K562 (cell line): ENCODE measurements around the gene UQCRC2. TPM values are rescaled to one million over a fixed set of nuclear protein-coding genes. Genes with fewer than 3 reads are reported as not detected.

ENCODE experiments used
- ARID2 ChIP-seq: fragments of 450-650 bp; IDR thresholded peaks from 2 replicates; pipeline ENCODE4 v1.6.1; 2017; ENCODE audit warnings: antibody characterized with exemption, mild to moderate bottlenecking
- BCLAF1 ChIP-seq, 2 experiments: fragments of 450-650 bp in 1 of 2; IDR thresholded peaks; 2 replicates each; pipeline ENCODE4 v1.6.1; 2011 to 2017; ENCODE audit warnings: low read depth in 2 of 2, antibody characterized with exemption in 1 of 2, borderline replicate concordance in 1 of 2, low read length in 1 of 2, mild to moderate bottlenecking in 1 of 2, mixed read lengths in 1 of 2; ENCODE audit not compliant: control insufficient read depth in 1 of 2
- CREBBP ChIP-seq: IDR thresholded peaks from one replicate; pipeline ENCODE4 v1.6.1; 2012; ENCODE audit warnings: low read depth, mild to moderate bottlenecking, control low read depth, inconsistent platforms, low read length
- DIDO1 ChIP-seq: fragments of 450-650 bp; IDR thresholded peaks from 2 replicates; pipeline ENCODE4 v1.6.1; 2016; ENCODE audit warnings: low read depth, missing biosample characterization, missing genetic modification characterization
- ELF2 ChIP-seq: fragments of 250-450 bp; sonication (Bioruptor Pico); IDR thresholded peaks from 2 replicates; pipeline ENCODE4 v1.5.0; 2021; ENCODE audit warnings: mild to moderate bottlenecking
- FOXP1 ChIP-seq: sonication (generic); formaldehyde crosslinking; IDR thresholded peaks from 2 replicates; pipeline ENCODE4 v1.8.0; 2022; ENCODE audit warnings: mild to moderate bottlenecking, missing genetic modification reagents
- GABPA ChIP-seq: fragments of 200-800 bp; sonication (Bioruptor generic); conservative IDR thresholded peaks from 2 replicates; pipeline ENCODE4 v1.6.1; 2016; ENCODE audit warnings: low read depth, missing genetic modification characterization, missing compliant biosample characterization
- GTF2A2 ChIP-seq: IDR thresholded peaks from 2 replicates; pipeline ENCODE4 v1.6.1; 2016; ENCODE audit warnings: mild to moderate bottlenecking, missing genetic modification characterization, missing compliant biosample characterization
- HDAC3 ChIP-seq: fragments of 450-650 bp; IDR thresholded peaks from 2 replicates; pipeline ENCODE4 v1.6.1; 2018; ENCODE audit warnings: borderline replicate concordance, mild to moderate bottlenecking, moderate library complexity; ENCODE audit not compliant: partially characterized antibody
- MED1 ChIP-seq: sonication (generic); formaldehyde crosslinking; IDR thresholded peaks from 2 replicates; pipeline ENCODE4 v1.8.1; 2023; ENCODE audit warnings: missing genetic modification reagents, borderline replicate concordance
- MYBL2 ChIP-seq, 2 experiments: fragments of 450-650 bp in 1 of 2; sonication (generic) in 1 of 2; formaldehyde crosslinking in 1 of 2; IDR thresholded peaks; 2 replicates each; pipeline versions ENCODE4 v1.6.1 to v1.8.1; 2017 to 2022; ENCODE audit warnings: borderline replicate concordance in 1 of 2, inconsistent platforms in 1 of 2, low read depth in 1 of 2, mild to moderate bottlenecking in 1 of 2, missing genetic modification reagents in 1 of 2, moderate library complexity in 1 of 2
- PHF21A ChIP-seq: fragments of 450-650 bp; IDR thresholded peaks from 2 replicates; pipeline ENCODE4 v1.6.1; 2017; ENCODE audit warnings: low read depth, borderline replicate concordance
- PURB ChIP-seq: sonication (generic); formaldehyde crosslinking; IDR thresholded peaks from 2 replicates; pipeline ENCODE4 v1.9.0; 2021; ENCODE audit warnings: low read depth, mild to moderate bottlenecking, missing genetic modification reagents
- SMARCB1 ChIP-seq: IDR thresholded peaks from 2 replicates; pipeline ENCODE4 v1.6.1; 2011; ENCODE audit warnings: improper control_type of control experiment, low read depth; ENCODE audit not compliant: insufficient read length
- SNIP1 ChIP-seq: fragments of 450-650 bp; IDR thresholded peaks from 2 replicates; pipeline ENCODE4 v1.7.1; 2017; ENCODE audit warnings: low read depth, mild to moderate bottlenecking
- SNRNP70 ChIP-seq: fragments of 200-400 bp; formaldehyde crosslinking; optimal IDR thresholded peaks from 2 replicates; pipeline ENCODE3; 2017; ENCODE audit warnings: low read depth, low read length
- SREBF2 ChIP-seq: sonication (generic); formaldehyde crosslinking; IDR thresholded peaks from 2 replicates; pipeline ENCODE4 v1.4.0; 2020; ENCODE audit warnings: mild to moderate bottlenecking, missing genetic modification reagents
- TAF1 ChIP-seq: IDR thresholded peaks from 2 replicates; pipeline ENCODE4 v1.6.1; 2011; ENCODE audit warnings: mild to moderate bottlenecking, low read length, moderate library complexity; ENCODE audit not compliant: insufficient read depth, control insufficient read depth, severe bottlenecking; ENCODE audit errors: extremely low read depth
- TGIF2 ChIP-seq: sonication (generic); formaldehyde crosslinking; IDR thresholded peaks from 2 replicates; pipeline ENCODE4 v1.8.1; 2022; ENCODE audit warnings: mild to moderate bottlenecking, missing genetic modification reagents, moderate library complexity
- ZNF174 ChIP-seq: fragments of 250-450 bp; sonication (Bioruptor Pico); IDR thresholded peaks from 2 replicates; pipeline ENCODE4 v1.4.0; 2020; ENCODE audit warnings: mild to moderate bottlenecking
- polyA plus RNA-seq, 8 experiments: library from polyadenylated mRNA; depleted of rRNA in 4 of 8; stranded (reverse) in 5 of 8; unstranded in 3 of 8; fragments of >200 nt; fragmentation: Nextera tagmentation in 2 of 8; fragmentation: Illumina TruSeq in 1 of 8; extraction: Ambion mirVana in 2 of 8; extraction: Trizol in 1 of 8; gene quantifications; 2 replicates each; pipeline versions ENCODE4 v1.2.1 to v1.2.3, GENCODE V29; 2011 to 2014; ENCODE audit warnings: inconsistent platforms in 1 of 8, missing spikeins in 1 of 8
- total RNA-seq, 7 experiments: library from RNA; depleted of rRNA in 6 of 7; stranded (reverse); fragments of >200 nt in 6 of 7; fragmentation: Illumina TruSeq in 2 of 7; extraction: Trizol in 2 of 7; gene quantifications; 2 replicates each; pipeline versions ENCODE4 v1.2.1 to v1.2.3, GENCODE V29; 2011 to 2021; ENCODE audit warnings: low replicate concordance in 1 of 7
- TF ChIP-seq, protein P1 (sequence below): sonication (generic); formaldehyde crosslinking; IDR thresholded peaks from 2 replicates; pipeline ENCODE4 v1.8.1; 2022; ENCODE audit warnings: missing genetic modification reagents
- TF ChIP-seq, protein P2 (sequence below): fragments of 200-800 bp; sonication (Bioruptor generic); IDR thresholded peaks from 2 replicates; pipeline ENCODE4 v1.6.1; 2017; ENCODE audit warnings: missing genetic modification characterization, missing compliant biosample characterization

The UQCRC2 gene
- total and polyA plus RNA-seq, 9 of the 15 experiments (the other 6 are each of a cell fraction or from before 2014, with no cell fraction given): 177 to 516 (median 319) TPM

DNA sequence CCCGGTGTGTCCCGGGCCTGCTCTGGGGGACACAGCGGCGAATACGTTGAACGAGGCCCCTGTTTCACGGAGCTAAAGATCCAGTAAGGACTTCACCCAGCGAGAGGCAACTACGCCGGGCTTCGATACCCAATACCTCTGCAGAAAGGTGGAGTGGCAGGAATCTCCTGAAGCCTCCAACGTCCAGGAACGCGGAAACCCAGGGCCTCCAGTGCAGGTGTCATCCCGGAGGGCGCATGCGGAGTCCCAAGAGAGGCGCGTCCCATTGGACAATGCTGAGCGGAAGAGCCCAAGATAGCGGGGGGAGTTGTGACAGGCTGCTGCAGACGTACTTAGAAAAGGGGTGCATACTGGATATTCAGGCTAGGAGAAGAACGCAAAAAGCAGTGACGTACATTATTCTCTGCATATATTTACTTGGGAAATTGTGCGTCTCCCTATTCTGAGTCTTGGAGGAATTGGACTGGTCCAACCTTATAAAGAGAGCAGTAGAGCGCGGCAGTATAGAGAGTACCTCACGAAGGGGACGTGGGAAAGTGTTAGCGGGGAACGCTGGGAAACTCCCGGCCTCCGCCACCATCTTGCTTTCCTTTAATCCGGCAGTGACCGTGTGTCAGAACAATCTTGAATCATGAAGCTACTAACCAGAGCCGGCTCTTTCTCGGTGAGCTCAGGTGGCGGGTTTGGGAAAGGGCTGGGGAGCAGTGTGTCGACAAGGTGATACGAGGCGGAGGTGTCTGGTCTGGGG lies at the start of gene UQCRC2 (continued):
- TF ChIP-seq, protein P1, sequence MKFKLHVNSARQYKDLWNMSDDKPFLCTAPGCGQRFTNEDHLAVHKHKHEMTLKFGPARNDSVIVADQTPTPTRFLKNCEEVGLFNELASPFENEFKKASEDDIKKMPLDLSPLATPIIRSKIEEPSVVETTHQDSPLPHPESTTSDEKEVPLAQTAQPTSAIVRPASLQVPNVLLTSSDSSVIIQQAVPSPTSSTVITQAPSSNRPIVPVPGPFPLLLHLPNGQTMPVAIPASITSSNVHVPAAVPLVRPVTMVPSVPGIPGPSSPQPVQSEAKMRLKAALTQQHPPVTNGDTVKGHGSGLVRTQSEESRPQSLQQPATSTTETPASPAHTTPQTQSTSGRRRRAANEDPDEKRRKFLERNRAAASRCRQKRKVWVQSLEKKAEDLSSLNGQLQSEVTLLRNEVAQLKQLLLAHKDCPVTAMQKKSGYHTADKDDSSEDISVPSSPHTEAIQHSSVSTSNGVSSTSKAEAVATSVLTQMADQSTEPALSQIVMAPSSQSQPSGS (CRISPR knock-in tag): no peak
- TF ChIP-seq SREBF2 (CRISPR knock-in tag) (no peak), FOXP1 (CRISPR knock-in tag) (no peak), DIDO1 (tag) (peak; percentile 58; the same call in 1 of the 2 replicates), BCLAF1 (IDR thresholded peaks at IDR 0.05; ENCODE audit: borderline replicate concordance in 1 of 2, control insufficient read depth in 1 of 2, low read depth in 2 of 2, low read length in 1 of 2) (peak; percentile 25 to 98; a peak in 3 of 4 replicates), TAF1 (peak; percentile 93), PURB (CRISPR knock-in tag) (no peak), SMARCB1 (no peak), GABPA (tag) (peak; percentile 48; the same call in 1 of the 2 replicates), MYBL2 (IDR thresholded peaks at IDR 0.05; ENCODE audit: low read depth) (no peak), MYBL2 (CRISPR knock-in tag; IDR thresholded peaks at IDR 0.05; ENCODE audit: borderline replicate concordance) (no peak), GTF2A2 (tag) (peak; percentile 99), SNIP1 (peak; percentile 90), ELF2 (peak; percentile 69; the same call in 1 of the 2 replicates), TGIF2 (CRISPR knock-in tag) (no peak), PHF21A (no peak; the same call in 1 of the 2 replicates), CREBBP (no peak), HDAC3 (no peak), MED1 (CRISPR knock-in tag) (no peak), SNRNP70 (no peak), ZNF174 (no peak), ARID2 (no peak)
- TF ChIP-seq, protein P2, sequence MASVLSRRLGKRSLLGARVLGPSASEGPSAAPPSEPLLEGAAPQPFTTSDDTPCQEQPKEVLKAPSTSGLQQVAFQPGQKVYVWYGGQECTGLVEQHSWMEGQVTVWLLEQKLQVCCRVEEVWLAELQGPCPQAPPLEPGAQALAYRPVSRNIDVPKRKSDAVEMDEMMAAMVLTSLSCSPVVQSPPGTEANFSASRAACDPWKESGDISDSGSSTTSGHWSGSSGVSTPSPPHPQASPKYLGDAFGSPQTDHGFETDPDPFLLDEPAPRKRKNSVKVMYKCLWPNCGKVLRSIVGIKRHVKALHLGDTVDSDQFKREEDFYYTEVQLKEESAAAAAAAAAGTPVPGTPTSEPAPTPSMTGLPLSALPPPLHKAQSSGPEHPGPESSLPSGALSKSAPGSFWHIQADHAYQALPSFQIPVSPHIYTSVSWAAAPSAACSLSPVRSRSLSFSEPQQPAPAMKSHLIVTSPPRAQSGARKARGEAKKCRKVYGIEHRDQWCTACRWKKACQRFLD (CRISPR knock-in tag): peak; percentile 74
